Calu3 (cell line): Measurements from ENCODE around the gene NKD1. TPM values are rescaled to one million over a fixed set of nuclear protein-coding genes. Genes with fewer than 3 reads are reported as not detected.

ENCODE experiments used
- BruUV-seq: library from RNA; stranded (reverse); fragments of 400-500 nt; replicated peaks from 2 replicates; lab custom pipeline; 2021; lab: Mats Ljungman, UMichigan
- CTCF ChIA-PET: fragments of 300-600 bp; sonication (Branson Sonifier 250); formaldehyde crosslinking; loops from one replicate; lab custom pipeline; 2022; ENCODE audit warnings: antibody characterized with exemption; lab: Charles Lee
- DNase-seq: peaks from one replicate; pipeline ENCODE4 v3.0.0; 2022
- H3K27ac Mint-ChIP-seq: one replicate; pipeline ENCODE4 v1.8.0; 2022; ENCODE audit warnings: mixed read lengths; ENCODE audit not compliant: unreplicated experiment
- H3K27me3 Mint-ChIP-seq: one replicate; pipeline ENCODE4 v1.8.0; 2022; ENCODE audit warnings: mixed read lengths; ENCODE audit not compliant: unreplicated experiment
- H3K36me3 Mint-ChIP-seq: one replicate; pipeline ENCODE4 v1.8.0; 2022; ENCODE audit warnings: mild to moderate bottlenecking, moderate library complexity, mixed read lengths; ENCODE audit not compliant: insufficient read depth, unreplicated experiment
- H3K4me1 Mint-ChIP-seq: one replicate; pipeline ENCODE4 v1.8.0; 2022; ENCODE audit warnings: mild to moderate bottlenecking, low read depth, mixed read lengths; ENCODE audit not compliant: unreplicated experiment
- H3K4me3 Mint-ChIP-seq: one replicate; pipeline ENCODE4 v1.8.0; 2022; ENCODE audit warnings: mild to moderate bottlenecking, low read depth, moderate library complexity, mixed read lengths; ENCODE audit not compliant: unreplicated experiment
- H3K9me3 Mint-ChIP-seq: one replicate; pipeline ENCODE4 v1.8.0; 2022; ENCODE audit warnings: low read depth, mixed read lengths; ENCODE audit not compliant: unreplicated experiment
- intact Hi-C: fragments of 100-400 bp; cut with micrococcal nuclease; formaldehyde crosslinking; loops from one replicate; pipeline ENCODE4 v1.10.0; 2022; ENCODE audit not compliant: unreplicated experiment
- total RNA-seq: library from RNA; stranded (reverse); gene quantifications from 2 replicates; pipeline ENCODE4 v1.2.3, GENCODE V29; 2022
- TF ChIP-seq, protein P1 (sequence below): fragments of 200-600 bp; IDR thresholded peaks from one replicate; pipeline ENCODE4 v1.8.0; 2022; ENCODE audit warnings: antibody characterized with exemption; ENCODE audit not compliant: unreplicated experiment

The NKD1 gene
- total RNA-seq, 1 experiment from 2014 or later, result 0.31 TPM

DNA sequence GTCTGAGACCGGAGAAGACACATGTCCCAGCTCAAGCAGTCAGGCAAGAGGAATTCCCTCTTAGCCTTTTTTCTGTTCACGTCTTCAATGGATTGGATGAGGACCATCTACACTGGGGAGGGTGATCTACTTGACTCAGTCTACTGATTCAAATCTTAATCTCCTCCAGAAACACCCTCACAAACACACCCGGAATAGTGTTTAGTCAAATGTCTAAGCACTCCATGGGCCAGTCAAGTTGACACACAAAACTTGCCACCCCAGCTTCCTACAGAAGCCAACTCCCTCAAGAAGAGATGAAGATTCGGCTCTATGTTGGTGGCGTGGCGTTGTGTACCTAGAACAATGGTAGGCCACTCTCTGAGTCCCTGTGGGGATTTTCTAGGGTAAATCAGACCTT lies 22.5 kb upstream of the NKD1 start:
- DNase-seq, result no peak
- H3K9me3 Mint-ChIP-seq, result peaks cover 2% of the 10 kb centered on the region
- no peak overlapping the region for H3K4me3 Mint-ChIP-seq
- no peaks in the 10 kb centered on the region for H3K4me1 Mint-ChIP-seq
- H3K36me3 Mint-ChIP-seq, result no peaks in the 10 kb centered on the region
- TF ChIP-seq, protein P1, sequence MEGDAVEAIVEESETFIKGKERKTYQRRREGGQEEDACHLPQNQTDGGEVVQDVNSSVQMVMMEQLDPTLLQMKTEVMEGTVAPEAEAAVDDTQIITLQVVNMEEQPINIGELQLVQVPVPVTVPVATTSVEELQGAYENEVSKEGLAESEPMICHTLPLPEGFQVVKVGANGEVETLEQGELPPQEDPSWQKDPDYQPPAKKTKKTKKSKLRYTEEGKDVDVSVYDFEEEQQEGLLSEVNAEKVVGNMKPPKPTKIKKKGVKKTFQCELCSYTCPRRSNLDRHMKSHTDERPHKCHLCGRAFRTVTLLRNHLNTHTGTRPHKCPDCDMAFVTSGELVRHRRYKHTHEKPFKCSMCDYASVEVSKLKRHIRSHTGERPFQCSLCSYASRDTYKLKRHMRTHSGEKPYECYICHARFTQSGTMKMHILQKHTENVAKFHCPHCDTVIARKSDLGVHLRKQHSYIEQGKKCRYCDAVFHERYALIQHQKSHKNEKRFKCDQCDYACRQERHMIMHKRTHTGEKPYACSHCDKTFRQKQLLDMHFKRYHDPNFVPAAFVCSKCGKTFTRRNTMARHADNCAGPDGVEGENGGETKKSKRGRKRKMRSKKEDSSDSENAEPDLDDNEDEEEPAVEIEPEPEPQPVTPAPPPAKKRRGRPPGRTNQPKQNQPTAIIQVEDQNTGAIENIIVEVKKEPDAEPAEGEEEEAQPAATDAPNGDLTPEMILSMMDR, result no peak
- intact Hi-C loops, result no loop called here
- BruUV-seq, result no TSS peak
- H3K27ac Mint-ChIP-seq, result no peak overlapping the region
- CTCF ChIA-PET, result no interaction called here
- peaks cover 83% of the 10 kb centered on the region for H3K27me3 Mint-ChIP-seq

DNA sequence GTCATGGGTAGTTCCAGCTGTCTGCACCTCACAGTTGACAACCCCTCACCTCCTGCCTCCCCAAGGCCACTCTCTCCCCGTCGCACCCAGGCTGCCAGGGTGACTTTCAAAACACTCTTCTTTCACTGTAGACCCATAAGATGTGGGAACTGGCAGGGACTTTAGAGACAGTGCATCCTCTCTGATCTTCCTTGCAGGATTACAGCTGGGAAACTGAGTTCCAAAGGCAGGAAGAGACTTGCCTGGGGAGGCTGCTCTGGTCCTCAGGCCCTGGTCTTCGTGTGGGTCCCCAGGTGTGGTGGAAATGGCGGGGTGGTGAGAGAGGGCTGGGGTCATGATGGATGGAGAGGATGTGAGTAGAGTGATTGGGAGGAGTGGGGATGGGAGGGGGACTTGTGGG lies 21.9 kb upstream of the NKD1 start:
- peaks cover 2% of the 10 kb centered on the region for H3K9me3 Mint-ChIP-seq
- H3K4me1 Mint-ChIP-seq, result no peaks in the 10 kb centered on the region
- DNase-seq, result no peak
- H3K36me3 Mint-ChIP-seq, result no peaks in the 10 kb centered on the region
- no peak overlapping the region for H3K27ac Mint-ChIP-seq
- TF ChIP-seq, protein P1, result no peak
- intact Hi-C loops, result no loop called here
- no peak overlapping the region for H3K4me3 Mint-ChIP-seq
- CTCF ChIA-PET, result no interaction called here
- no TSS peak for BruUV-seq
- peaks cover 83% of the 10 kb centered on the region for H3K27me3 Mint-ChIP-seq

DNA sequence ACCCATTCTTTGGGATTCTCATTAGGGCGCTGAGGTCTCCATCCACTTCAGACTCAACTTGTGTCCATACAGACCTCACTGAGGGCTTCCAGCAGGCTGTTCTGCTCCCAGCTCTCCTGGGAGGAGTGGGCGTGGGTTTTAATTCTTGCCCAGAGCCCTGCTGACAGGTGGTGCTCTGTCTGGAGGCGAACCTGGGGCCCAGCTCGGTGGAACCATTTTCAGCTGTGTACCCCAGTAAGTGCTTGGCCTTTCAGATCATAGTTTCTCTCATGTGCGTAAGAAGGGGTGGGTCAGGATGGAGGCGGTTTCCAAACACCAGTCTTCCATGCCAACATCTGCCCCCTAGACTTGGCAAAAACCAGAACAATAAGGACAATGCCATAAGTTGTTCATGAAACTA lies 21.4 kb upstream of the NKD1 start:
- peaks cover 83% of the 10 kb centered on the region for H3K27me3 Mint-ChIP-seq
- TF ChIP-seq, protein P1, result no peak
- no peaks in the 10 kb centered on the region for H3K36me3 Mint-ChIP-seq
- no peak for DNase-seq
- H3K4me3 Mint-ChIP-seq, result no peak overlapping the region
- intact Hi-C loops, result no loop called here
- H3K9me3 Mint-ChIP-seq, result peaks cover 2% of the 10 kb centered on the region
- no TSS peak for BruUV-seq
- no peak overlapping the region for H3K27ac Mint-ChIP-seq
- H3K4me1 Mint-ChIP-seq, result no peaks in the 10 kb centered on the region
- CTCF ChIA-PET, result no interaction called here

DNA sequence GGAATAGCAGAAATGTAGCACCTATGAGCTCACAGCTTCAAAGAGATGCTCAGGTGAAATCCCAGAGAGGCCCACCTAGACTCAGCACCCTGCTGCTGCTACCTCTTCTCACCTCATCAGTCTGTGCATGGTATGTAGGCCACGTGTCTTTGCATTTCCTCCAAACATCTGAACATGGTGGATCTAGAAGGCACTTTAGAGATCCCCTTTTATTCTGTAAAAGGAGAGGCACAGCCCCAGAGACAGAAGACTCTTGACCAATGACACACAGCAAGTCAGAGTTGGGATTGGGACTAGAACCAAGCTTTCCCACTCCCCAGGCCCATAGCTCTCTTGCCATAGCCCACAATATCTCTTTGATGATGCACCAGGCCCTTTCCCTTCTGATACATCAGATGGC lies 19.4 kb upstream of the NKD1 start:
- Mint-ChIP-seq H3K4me3 (no peak overlapping the region), H3K4me1 (no peaks in the 10 kb centered on the region), H3K27ac (no peak overlapping the region), H3K36me3 (no peaks in the 10 kb centered on the region), H3K27me3 (peaks cover 87% of the 10 kb centered on the region), H3K9me3 (peaks cover 5% of the 10 kb centered on the region)
- TF ChIP-seq, protein P1, result no peak
- CTCF ChIA-PET, result no interaction called here
- DNase-seq, result no peak
- intact Hi-C loops, result no loop called here
- BruUV-seq, result no TSS peak
